Measurements from ENCODE around the gene CACNG4.

CACNG4 gene

GRCh38 chr17:66934040-66934439 lies 30.5 kb upstream of the CACNG4 start:
- no peaks in the 10 kb centered on the region; the same call in 1 of the 2 replicates for H3K9me3 ChIP-seq (ENCODE audit: control insufficient read depth, insufficient read depth, low read length)
- TF ChIP-seq, protein P1, sequence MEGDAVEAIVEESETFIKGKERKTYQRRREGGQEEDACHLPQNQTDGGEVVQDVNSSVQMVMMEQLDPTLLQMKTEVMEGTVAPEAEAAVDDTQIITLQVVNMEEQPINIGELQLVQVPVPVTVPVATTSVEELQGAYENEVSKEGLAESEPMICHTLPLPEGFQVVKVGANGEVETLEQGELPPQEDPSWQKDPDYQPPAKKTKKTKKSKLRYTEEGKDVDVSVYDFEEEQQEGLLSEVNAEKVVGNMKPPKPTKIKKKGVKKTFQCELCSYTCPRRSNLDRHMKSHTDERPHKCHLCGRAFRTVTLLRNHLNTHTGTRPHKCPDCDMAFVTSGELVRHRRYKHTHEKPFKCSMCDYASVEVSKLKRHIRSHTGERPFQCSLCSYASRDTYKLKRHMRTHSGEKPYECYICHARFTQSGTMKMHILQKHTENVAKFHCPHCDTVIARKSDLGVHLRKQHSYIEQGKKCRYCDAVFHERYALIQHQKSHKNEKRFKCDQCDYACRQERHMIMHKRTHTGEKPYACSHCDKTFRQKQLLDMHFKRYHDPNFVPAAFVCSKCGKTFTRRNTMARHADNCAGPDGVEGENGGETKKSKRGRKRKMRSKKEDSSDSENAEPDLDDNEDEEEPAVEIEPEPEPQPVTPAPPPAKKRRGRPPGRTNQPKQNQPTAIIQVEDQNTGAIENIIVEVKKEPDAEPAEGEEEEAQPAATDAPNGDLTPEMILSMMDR (IDR thresholded peaks at IDR 0.05; ENCODE audit: low read depth, low read length, poor library complexity, severe bottlenecking): no peak
- no peak for TF ChIP-seq EZH2phosphoT487 (IDR thresholded peaks at IDR 0.05; ENCODE audit: borderline replicate concordance, low read length)

GRCh38 chr17:66935717-66936116 lies 28.8 kb upstream of the CACNG4 start:
- Histone ChIP-seq H3K27ac (ENCODE audit: low read depth, low read length) (no peak overlapping the region), H3K4me2 (ENCODE audit: low read length) (no peak overlapping the region), H3K79me2 (ENCODE audit: control insufficient read depth, low read length) (no peaks in the 10 kb centered on the region), H3K9me2 (replicated peaks; ENCODE audit: control insufficient read depth, low read length) (no peaks in the 10 kb centered on the region), H3K4me1 (ENCODE audit: control insufficient read depth, low read length) (no peaks in the 10 kb centered on the region), H3K27me3 (ENCODE audit: control insufficient read depth, low read length) (no peaks in the 10 kb centered on the region), H3K9me3 (ENCODE audit: control insufficient read depth, insufficient read depth, low read length) (no peaks in the 10 kb centered on the region; the same call in 1 of the 2 replicates), H3K36me3 (ENCODE audit: control insufficient read depth, low read length) (no peaks in the 10 kb centered on the region), H4K20me1 (ENCODE audit: control insufficient read depth, insufficient read depth, low read depth, low read length) (no peaks in the 10 kb centered on the region), H3F3A (ENCODE audit: control insufficient read depth, insufficient read depth) (no peaks in the 10 kb centered on the region), H3K4me3 (ENCODE audit: low read length) (no peak overlapping the region)
- TF ChIP-seq EZH2phosphoT487 (IDR thresholded peaks at IDR 0.05; ENCODE audit: borderline replicate concordance, low read length): no peak
- TF ChIP-seq, protein P1 (IDR thresholded peaks at IDR 0.05; ENCODE audit: low read depth, low read length, poor library complexity, severe bottlenecking): no peak

More at GRCh38 chr17:66934040-66934439, 30.5 kb upstream of the CACNG4 start:
- no peaks in the 10 kb centered on the region for H3F3A ChIP-seq (ENCODE audit: control insufficient read depth, insufficient read depth)
- no peaks in the 10 kb centered on the region for H3K79me2 ChIP-seq (ENCODE audit: control insufficient read depth, low read length)
- H3K9me2 ChIP-seq (replicated peaks; ENCODE audit: control insufficient read depth, low read length): no peaks in the 10 kb centered on the region
- no peaks in the 10 kb centered on the region for H4K20me1 ChIP-seq (ENCODE audit: control insufficient read depth, insufficient read depth, low read depth, low read length)
- H3K27me3 ChIP-seq (ENCODE audit: control insufficient read depth, low read length): no peaks in the 10 kb centered on the region
- H3K36me3 ChIP-seq (ENCODE audit: control insufficient read depth, low read length): no peaks in the 10 kb centered on the region
- no peak overlapping the region for H3K4me3 ChIP-seq (ENCODE audit: low read length)
- no peaks in the 10 kb centered on the region for H3K4me1 ChIP-seq (ENCODE audit: control insufficient read depth, low read length)
- no peak overlapping the region for H3K4me2 ChIP-seq (ENCODE audit: low read length)
- no peak overlapping the region for H3K27ac ChIP-seq (ENCODE audit: low read depth, low read length)

DNA sequence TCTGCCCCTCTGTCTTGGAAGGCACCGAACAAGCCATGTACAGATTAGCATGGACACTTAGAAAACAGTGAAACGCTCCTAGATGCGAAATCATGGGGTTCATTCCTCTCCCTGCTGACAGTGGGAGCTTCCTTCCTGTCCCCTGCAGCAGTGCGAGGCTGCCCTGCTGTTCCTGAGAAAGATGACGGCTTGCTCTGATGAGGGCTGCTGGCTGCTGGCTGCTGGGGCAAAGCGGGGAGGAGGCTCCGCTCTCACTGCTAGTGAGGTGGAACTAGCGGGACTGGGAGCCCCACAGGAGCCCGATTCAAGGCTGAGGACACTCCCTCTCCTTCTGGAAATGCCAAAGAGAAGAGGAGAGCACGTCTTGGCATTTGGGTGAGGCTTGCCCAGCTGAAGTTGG lies 25.9 kb upstream of the CACNG4 start:
- Histone ChIP-seq H4K20me1 (ENCODE audit: control insufficient read depth, insufficient read depth, low read depth, low read length) (no peaks in the 10 kb centered on the region), H3K4me1 (ENCODE audit: control insufficient read depth, low read length) (no peaks in the 10 kb centered on the region), H3K4me2 (ENCODE audit: low read length) (no peak overlapping the region), H3K79me2 (ENCODE audit: control insufficient read depth, low read length) (no peaks in the 10 kb centered on the region), H3F3A (ENCODE audit: control insufficient read depth, insufficient read depth) (no peaks in the 10 kb centered on the region), H3K4me3 (ENCODE audit: low read length) (no peak overlapping the region), H3K9me2 (replicated peaks; ENCODE audit: control insufficient read depth, low read length) (no peaks in the 10 kb centered on the region), H3K9me3 (ENCODE audit: control insufficient read depth, insufficient read depth, low read length) (no peaks in the 10 kb centered on the region; the same call in 1 of the 2 replicates), H3K27ac (ENCODE audit: low read depth, low read length) (no peak overlapping the region), H3K27me3 (ENCODE audit: control insufficient read depth, low read length) (no peaks in the 10 kb centered on the region; the same call in 1 of the 2 replicates), H3K36me3 (ENCODE audit: control insufficient read depth, low read length) (no peaks in the 10 kb centered on the region)
- TF ChIP-seq, protein P1 (IDR thresholded peaks at IDR 0.05; ENCODE audit: low read depth, low read length, poor library complexity, severe bottlenecking): no peak
- TF ChIP-seq EZH2phosphoT487 (IDR thresholded peaks at IDR 0.05; ENCODE audit: borderline replicate concordance, low read length): no peak
